HG03457 (cell line): ENCODE data around the gene FN3KRP.
"Not testable (repeated sequence)": the region's sequence is repeated elsewhere in the genome, so short reads cannot be mapped to it uniquely, and the experiment has no call there.

Source experiments
- ATAC-seq: cut with Tn5 transposase; IDR thresholded peaks from one replicate; pipeline ENCODE4 v1.9.1; 2021; ENCODE audit warnings: moderate number of reproducible peaks; ENCODE audit not compliant: unreplicated experiment

FN3KRP gene

DNA sequence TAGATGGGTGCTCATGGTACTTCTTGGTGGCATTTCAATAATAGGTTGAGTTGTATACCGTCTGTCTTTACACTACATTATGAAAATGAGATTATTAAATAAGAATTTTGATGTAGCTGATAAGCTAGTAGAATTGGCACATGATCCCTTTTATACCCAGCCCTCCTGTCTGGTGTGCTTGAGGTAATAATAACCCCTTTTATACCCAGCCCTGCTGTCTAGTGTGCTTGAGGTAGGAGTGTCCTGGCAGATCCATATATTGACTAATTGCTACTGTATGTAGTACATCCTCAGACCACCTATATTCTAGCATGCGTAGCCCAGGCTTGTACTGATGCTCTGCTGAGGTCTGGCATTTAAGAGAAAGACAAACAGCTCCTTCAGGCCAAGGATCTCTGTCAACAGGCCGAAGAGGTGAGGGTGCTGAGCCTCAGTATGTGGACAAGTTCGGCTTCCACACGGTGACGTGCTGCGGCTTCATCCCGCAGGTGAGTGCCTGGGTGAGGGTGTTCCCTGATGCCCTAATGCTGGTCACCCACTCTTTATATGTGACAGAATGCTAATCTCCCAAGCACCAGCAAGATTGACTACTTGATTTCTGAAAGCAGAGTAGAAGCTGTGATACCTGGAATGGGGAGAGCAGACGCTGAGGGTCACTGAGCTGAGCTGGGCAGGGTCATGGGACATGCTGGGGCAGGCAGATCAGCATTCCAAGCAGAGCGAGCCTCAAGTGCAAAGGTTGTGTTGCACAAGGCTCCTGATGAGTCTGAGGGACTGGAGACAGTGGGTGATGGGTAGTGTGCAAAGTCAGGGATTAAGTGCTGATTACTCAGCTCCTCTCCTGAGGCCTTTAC, 24.6 kb downstream of the FN3KRP start:
- ATAC-seq: no peak

DNA sequence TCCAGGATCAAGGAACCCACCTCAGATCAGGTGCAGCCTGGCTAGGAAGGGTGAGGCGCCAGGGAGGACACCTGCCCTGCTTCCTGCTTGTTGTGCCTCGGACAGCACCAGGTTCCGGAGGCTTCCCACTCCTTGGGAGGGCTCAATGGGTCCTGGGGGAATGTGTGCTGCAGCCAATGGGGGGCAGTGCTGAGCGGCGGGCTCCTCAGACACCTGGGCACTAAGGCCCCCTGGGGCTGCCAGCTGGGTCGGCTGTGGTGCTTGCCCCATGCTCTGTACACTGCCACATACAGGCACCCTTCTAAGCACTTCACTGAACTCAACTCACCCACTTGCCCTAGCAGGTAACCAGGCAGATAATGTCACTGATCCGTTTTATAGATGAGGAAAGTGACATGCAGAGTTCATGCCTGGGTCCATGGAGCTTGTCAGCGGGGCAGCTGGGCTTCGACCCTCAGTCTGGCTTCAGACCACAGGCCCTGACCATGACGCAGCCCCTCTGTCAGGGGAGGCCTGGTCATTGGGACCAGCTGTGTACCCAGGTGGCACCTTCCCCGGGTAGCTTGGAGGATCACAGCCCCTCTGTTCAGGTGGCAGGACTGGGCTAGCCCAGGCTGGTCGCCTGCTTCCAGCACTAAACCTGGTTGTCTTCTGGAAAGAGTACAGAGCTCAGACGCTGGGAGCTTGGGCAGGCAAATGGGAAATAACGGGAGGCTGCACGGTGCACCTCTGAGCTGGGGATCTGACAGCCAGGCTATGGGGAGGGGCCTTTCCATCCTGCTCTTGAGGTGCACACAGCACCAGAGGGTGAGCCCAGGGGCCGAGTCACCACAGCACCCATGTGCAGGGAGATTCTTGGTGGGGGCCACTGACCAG, 27.1 kb downstream of the FN3KRP start:
- ATAC-seq: no peak

DNA sequence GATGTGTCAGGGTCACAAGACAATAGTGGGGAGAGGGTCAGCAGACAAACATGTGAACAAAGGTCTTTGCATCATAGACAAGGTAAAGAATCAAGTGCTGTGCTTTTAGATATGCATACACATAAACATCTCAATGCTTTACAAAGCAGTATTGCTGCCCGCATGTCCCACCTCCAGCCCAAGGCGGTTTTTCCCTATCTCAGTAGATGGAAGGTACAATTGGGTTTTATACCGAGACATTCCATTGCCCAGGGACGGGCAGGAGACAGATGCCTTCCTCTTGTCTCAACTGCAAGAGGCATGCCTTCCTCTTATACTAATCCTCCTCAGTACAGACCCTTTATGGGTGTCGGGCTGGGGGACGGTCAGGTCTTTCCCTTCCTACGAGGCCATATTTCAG, 28.2 kb downstream of the FN3KRP start:
- ATAC-seq: not testable (repeated sequence)

DNA sequence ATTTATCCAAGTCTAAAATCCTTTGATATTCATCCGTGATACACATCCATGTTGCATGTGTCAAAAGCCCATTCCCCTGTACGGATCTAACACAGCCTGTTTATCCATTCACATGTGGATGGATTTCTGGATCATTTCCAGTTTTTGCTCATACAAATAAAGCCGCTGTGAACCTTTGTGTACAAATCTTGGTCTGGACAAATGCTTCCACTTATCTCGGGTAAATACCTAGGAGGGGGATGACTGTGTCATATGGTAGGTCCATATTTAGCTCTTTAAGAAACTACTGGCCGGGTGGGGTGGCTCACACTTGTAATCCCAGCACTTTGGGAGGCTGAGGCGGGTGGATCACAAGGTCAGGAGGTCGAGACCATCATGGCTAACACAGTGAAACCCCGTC, 29.0 kb downstream of the FN3KRP start:
- ATAC-seq: no peak

DNA sequence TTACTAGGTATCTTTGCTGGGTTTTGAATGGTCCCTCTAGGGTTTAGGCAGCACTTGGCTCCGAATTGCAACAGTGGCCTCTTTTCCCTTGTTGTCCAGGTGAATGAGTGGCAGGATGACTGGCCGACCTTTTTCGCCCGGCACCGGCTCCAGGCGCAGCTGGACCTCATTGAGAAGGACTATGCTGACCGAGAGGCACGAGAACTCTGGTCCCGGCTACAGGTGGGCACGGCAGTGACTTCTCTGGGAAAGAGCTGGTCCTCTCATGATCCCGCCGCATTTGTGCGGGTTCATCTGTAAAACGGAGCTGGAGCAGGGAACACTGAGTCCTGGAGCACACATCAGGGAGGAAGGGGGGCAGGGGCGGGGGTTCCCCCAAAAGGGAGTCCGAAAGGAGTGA, 32.2 kb downstream of the FN3KRP start:
- no peak for ATAC-seq

GRCh38 chr17:82750241-82750908, 33.9 kb downstream of the FN3KRP start:
- no peak for ATAC-seq

DNA sequence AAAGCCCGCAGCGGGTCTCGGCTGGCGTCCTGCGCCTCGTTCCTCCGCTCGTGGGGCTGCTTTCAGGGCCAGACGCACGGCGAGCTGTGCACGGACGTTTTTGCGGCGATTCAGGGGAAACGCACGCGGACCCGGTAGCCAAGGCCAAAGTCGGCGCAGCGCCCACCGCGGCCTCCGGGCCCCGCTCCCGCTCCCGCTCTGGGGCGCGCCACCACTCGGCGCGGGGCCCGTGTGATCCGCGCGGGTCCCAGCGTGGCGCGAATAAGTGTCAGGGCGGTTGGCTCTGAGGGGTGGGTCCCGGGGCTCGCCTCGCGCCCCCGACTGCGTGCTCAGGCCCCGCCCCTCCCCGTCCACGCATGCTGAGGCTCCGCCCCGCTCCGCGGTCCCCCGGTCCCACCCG, 34.7 kb downstream of the FN3KRP start:
- ATAC-seq: no peak

- peak; percentile 49 for ATAC-seq
Measured at GRCh38 chr17:82751571-82752370, 35.3 kb downstream of the FN3KRP start, which contains the start of gene TBCD. Gene TBCD (plus strand): TSS chr17:82752065. CDS start chr17:82752194, 129 bp downstream.

DNA sequence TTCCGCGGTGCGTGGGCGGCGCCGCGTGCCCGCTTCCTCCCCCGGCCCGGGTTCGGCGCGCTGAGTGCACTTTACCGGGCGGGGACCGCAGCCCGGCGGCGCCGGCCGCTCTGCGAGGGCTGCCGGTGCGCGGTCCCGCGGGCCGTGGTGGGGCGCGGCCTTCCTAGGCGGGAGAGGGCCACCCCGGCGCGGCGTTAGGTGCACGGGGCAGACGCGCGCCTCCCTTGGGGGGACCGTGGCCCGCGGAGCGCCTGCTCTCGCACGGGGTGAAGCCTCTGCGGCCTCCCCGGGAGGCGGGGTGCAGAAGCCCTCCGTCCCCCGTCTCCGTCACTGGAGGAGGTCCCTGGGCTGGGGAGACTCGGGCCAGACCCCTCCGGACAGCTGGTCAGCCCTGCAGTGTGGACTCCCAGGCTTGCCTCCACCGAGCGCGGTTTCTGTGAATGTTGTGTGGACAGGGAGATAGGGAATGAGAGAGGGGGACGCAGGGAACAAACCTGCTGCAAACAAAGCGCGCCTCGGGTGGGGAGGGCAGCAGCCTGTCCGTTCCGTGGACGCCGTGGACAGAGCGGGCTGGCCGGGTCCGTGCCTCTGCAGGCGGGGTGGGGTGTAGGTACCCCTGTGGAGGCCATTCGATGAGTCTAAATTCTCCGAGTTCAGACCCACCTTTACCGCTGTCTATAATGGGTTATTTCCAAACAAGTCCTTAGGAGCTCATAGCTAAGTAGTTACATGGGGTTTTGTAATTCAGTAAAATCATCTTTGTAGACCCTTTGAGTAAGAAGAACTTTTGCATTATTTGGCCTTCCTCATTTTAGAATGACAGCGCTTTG, 36.1 kb downstream of the FN3KRP start:
- ATAC-seq: peak; percentile 21

DNA sequence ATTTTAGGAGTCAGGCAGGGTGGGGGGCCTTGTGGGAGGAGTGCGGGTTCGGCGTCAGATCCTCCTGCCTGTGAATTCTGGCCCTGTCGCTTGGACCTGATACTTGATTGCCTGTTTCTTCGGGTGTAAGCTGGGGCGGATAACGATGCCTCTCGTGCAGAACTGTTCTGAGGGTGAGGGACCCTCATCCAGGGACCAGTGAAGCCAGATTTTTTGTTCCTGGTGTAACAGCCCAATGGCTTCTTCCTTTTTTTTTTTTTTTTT, 36.6 kb downstream of the FN3KRP start:
- ATAC-seq: no peak

DNA sequence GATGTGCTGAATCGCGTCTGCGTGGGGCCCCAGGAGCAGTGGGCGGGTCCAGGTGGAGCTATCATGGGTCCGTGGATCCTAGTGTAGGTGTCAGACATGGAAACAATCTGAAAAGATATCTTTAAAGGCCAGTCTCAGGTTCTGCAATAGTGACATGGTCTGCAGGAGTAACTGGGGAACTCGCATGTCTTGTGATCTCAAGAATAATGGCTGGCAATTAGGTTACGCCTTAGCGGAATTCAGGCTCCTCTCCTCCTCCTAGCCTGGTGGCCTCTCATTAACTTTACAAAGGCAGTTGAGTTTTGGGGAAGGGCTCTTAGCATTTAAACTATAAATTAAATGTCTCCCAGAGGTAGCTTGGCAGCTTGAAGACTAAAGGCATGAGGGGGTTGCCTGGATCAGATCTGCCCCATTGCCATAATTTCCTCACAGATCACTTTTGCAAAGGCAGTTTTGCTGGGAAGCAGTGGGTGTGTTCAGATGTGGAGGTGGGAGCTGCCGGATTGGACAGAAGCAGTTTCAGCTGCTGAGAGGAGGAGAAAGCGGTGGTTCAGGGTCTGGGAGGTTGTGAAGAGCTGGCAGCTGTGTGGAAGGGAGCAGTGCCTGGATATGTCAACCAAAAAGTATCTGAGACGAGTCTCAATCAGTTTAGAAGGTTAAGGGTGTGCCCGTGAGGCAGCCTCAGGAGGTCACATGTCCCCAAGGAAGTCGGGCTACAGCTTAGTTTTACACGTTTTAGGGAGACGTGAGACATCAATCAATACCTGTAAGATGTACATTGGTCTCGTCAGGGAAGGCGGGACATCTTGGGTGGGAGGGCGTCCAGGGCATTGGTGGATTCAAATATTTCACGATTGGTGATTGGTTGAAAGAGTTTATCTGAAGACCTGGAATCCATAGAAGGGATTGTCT, 38.0 kb downstream of the FN3KRP start:
- no peak for ATAC-seq

DNA sequence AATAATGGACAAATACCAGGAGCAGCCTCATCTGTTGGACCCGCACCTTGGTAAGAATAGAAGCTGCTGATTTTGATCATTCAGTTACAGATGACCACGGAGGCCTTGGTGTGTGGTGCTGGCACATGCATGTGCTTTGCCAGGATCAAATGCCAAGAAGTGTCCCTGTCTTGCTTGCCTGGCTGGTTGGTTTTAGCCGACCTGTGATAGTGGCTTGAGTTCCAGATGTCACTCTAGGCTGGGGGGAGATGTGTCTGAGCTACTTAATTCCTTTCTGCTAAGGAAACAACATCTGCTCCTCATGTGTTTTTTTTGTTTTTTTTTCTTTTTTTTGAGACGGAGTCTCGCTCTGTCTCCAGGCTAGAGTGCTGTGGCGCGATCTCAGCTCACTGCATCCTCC, 39.7 kb downstream of the FN3KRP start:
- ATAC-seq: no peak

- no peak for ATAC-seq
Measured at GRCh38 chr17:82765371-82765770, 48.9 kb downstream of the FN3KRP start.

DNA sequence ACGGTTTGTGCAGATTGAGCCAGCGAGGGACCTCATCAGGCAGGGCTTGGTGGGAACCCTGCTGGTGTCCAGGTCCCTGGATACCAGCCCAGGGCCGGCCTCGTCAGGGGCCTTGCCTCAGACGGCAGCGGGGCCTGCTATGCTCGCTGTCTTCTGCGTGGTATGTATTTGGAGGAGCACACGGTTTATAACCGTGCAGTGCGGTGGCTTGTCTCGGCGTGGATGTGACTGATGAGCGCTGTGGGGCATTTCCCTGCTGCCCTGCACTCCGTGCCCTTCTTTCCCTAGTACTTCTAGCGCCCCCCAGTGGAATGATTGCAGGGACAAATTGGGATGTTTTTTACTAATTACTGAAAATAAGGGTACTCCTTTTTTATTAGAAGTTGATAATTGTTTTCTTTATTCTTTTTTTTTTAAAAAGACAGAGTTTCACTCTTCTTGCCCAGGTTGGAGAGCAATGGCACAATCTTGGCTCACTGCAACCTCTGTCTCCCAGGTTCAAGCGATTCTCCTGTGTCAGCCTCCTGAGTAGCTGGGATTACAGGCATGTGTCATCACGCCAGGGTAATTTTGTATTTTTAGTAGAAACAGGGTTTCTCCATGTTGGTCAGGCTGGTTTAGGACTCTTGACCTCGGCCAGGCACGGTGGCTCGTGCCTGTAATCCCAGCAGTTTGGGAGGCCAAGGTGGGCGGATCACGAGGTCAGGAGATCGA, 50.7 kb downstream of the FN3KRP start:
- no peak for ATAC-seq

DNA sequence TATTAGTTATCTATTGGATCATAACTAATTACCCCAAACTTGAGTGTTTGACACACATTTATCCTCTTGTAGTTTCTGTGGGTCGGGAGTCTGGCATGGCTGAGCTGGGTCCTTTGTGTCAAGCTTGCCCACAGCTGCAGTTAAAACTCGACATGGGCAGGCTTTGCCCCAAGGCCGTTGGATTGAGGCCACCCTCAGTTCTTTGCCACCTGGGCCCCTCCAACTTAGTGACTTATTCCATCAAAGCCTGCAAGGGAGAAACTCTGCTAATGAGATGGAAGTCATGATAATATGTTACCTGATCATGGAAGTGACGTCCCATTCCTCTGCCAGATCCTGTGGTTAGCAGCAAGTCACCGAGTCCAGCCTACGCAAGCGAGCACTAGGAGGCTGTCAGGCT, 52.5 kb downstream of the FN3KRP start:
- no peak for ATAC-seq

DNA sequence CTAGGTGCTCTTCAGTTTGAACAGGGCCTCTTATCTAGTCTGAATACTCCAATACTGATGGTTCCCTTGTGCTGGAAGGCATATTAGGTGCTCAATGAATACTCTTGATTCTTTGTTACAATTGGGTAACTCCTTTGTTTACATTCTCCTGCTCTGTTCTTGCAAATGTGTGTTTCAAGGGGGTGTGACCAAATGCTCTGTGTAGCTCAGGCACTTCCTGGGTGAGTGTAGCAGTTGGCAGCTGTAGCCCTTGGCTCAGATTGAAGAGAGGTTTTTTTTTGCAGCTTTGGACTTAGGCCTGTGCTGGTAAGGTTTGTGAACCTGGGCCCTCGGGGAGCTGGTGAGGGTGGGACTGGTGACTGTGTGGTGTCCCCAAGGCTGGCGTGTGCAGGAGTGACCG, 55.5 kb downstream of the FN3KRP start:
- ATAC-seq: no peak

GRCh38 chr17:82774456-82774855, 58.0 kb downstream of the FN3KRP start:
- not testable (repeated sequence) for ATAC-seq
